NCI-H2227 (cell line): Measurements from ENCODE around the gene AR.

Experiments used
- DNase-seq: peaks from one replicate; lab custom pipeline; 2025; ENCODE audit not compliant: unreplicated experiment; lab: John Stamatoyannopoulos, UW

Gene AR

DNA sequence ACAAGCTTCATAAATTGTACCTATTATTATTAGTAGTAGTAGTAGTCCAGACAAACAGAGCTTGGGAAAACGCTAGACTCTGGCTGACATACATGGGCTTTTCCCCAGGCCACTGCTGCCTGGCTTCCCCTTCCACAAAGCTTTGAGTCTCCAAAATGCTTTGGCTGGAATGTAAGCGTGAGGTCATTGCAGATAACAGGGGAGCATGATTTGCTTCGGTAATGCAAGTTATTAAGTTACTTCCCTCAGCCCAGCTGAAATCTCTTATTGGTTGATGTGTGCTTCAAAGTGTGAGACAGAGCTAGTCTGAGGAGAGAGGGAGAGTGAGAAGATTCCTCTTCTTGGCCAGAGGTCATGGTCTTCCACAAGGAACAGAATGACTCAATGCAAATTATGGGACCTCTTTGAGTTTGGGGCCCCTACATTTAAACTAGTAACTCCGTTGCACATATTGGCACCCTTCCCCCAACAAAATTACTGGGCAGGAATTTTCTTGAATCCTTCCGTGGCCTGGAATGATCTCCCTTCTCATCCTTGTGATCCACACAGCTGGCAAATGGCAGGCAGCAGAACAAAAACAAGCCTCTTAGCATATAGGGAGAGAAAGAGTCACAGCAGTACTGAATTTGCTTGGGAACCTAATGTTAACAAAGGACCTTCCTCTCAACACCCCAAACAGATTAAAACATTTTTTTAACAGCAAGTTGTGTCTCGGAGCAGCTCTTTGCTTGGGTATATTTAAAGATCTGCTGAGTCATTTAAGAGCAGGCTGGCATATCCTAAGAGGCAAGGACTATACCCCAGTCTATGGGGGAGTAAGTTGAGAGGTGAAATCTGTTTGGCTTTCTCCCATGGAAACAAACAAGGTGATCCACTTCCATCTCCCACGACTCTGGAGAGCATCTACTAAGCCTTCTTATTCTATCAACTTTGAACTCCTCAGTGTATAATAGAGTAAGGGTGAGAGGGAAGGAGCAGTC lies 19.9 kb downstream of the AR start:
- no peak for DNase-seq

DNA sequence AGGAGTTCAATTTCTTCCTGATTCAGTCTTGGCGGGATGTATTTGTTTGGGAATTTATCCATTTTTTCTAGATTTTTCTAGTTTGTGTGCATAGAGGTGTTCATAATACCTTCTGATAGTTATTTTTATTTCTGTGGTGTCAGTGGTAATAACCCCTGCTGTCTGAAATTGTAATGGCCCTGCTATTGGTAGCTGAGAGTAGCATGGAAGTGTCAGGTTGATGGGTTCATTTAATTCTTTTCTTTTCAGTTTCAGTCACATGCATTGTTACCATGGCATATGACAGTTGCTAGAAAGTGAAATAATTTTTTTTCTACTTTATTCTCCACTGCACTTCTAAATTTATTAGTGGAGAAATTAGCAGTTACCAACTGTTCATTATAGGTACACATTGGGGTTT lies 20.7 kb downstream of the AR start:
- no peak for DNase-seq

DNA sequence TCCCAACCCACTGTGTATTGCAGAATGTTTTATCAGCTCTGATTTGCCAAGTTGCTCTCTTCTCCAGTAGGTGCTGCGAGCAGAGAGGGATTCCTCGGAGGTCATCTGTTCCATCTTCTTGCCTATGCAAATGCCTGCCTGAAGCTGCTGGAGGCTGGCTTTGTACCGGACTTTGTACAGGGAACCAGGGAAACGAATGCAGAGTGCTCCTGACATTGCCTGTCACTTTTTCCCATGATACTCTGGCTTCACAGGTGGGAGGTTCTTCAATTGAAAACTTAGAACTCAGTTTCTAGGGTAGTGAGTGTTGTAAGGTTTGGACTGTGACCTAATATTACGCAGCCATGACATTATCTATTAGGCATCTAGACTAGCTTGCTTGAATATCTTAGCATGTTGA lies 24.9 kb downstream of the AR start:
- no peak for DNase-seq

DNA sequence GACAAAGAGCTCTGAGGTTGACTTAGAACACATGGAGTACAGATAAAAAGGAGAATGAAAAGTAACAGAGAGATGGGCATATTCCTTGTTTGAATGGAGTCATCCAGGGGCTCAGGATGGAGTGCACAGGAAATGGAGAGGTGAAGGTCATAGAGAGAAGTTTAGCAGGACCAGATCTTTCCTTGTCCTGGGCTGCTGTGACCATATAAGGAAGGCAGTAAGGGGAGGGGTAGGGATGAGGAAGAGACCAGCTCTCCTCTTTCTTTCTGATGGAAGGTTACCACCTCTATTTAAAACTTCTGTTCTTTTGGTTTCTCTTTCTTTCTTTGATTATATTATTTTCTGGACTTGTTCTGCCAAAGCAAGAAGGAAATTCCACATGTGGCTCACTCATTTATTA lies 27.0 kb downstream of the AR start:
- DNase-seq, result no peak

DNA sequence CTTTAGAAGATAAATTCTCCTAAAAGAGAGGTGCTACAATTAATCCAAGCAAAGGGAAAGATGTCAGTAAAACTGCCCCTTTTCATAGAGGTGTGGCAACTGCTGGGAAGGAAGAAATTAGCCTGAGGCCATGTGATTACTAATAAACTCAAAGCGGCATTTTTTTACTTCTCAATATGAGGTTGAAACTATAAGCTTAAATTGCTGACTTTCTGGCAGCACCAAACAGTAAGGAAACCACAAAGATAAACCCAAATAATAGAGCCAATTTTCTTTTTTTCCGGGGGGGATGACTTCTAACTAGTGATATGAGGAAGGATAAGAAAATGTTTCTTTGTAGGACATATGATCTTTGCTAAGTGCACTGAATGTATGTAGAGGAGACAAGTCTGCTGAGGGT lies 30.9 kb downstream of the AR start:
- DNase-seq, result no peak

DNA sequence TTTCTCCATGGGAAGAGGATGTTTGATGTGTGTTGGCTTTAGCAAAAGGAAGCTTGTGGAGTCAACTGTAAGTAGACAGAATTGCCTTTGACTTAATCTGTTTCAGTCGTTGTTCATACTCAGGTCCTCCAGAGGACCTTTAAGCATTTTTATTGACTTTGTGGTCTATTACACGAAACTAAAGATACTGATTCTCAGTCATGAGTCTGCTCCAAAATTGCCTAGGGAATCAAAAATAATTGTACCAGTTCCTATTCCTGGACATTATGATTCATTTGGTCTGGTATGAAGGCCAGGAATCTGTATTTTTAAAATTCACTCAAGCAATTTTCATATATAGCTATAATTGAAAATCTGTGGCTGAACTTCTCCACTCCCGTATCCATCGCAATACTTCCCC lies 38.6 kb downstream of the AR start:
- no peak for DNase-seq

DNA sequence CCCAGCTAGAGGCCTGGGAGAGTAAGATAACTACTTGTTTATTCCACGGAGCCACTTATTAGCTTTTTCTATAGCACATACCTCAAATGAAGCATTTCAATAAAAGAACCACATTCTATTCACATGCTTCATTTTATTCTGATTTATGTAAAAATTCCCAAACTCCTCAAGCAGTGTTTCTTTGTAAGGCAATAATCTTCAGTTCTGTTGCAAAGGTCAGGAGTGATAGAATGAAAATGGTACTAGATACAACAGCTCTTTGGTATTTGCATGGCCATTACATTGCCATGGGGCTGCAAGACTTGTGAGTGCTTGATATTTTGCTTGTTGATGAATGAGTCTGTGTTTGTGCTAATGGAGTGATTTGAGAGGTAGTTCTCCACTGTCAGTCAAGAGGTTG lies 39.4 kb downstream of the AR start:
- DNase-seq, result no peak

DNA sequence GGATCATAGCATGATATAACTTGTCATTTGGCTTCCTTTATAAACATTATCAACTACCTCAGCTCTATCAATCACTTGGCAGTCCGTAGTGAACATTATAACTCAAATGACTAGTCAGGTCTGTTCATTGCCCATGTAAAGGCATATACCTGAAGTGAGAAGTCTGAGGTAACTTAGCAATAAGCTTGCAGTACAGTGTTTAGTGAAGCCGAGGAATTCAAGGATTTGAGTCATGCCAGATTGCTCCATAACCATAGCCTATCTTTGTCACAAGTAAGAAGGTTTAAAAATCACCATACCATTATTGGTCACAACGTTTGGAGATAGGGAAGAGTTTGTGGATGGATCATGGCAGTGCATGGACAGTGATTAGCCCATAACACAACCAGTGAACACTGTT lies 41.6 kb downstream of the AR start:
- no peak for DNase-seq

DNA sequence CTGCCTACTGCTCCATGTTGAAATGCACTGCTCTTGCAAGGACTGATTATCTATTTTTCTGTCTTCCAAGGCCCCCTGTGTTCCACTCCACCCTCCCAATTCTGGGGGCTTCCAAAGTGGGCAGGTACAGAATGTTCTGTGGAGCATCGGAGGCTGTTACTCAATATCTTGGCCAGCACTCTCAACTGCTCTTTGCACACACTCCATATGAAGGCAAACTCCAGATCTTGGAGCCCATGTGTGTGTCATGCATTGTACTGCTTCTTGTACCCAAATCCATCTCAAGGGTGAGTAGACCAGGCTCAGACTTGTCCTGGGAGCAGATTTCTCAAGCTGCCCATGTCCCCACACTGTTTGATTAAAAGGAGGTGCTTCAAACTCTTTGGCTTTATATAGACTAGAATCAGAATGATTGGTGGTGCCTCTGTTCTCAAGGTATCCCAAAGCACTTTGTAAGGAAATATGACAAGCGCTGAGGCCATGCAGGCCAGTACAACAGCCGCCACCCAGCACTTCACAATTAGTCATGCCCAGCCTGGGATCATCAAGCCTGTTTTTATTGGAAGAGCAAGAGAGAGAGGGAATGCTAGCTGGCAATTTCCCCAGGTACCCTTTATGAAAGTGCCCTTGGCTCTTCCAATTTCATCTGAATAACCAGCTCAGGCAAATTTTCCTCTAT lies 44.3 kb downstream of the AR start:
- no peak for DNase-seq

DNA sequence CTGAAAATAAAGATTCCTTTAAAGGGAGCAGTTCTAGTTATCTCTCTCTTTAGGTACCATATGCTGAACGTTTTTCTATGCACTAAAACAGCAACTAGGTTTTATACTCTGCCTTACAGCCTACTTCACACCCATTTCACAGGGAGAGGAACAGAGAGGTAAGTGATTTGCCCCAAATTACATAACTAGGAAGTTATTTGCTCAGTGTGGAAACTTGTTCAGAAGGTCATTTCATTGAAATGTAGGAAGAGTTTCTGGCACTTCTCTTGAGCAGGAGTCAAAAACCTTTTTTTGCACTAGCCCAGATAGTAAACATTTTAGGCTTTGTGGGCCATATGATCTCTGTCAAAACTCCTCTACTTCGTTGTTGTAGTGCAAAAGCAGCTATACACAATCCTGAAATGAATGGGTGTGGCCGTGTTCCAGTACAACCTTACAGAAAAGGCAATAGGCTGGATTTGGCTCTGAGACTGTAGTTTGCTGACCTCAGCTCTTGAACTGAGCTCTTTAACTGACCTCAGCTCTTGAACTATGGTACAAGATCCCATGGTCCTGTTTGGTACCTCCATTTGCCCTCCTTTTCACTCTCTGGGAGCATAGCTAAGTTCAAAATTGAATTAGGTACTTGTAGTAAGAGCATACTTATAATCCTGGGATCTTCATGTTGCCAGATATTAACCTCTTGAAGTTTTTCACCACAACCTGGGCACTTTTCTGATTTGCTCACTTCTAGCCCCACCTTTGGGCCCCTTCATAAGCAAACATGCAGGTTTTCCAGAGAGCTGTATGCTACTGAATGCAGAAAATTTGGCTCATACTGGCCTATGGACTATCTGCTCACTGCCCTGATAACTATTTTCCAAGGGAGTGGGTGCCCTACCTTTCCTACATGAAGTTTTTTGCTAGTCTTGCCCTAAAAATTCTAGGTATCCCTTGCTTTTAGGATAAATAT lies 53.3 kb downstream of the AR start:
- DNase-seq, result no peak

DNA sequence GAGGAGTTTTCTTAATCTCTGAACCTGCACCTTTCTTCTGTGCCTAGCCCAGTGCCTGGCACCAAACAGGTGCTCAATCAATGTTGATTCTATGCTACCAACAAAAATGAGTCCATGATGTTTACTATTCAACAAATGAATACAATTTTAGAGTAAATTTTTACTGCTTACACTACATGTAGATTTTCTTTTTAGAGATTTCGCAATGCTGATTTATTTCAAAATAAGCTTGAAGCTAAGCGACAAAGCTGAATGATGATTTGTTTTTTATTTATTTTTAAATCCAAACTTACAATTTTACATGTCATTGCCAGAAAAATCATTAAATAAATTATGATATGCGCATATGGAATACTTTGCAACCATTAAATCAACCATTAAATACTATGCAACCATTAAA lies 55.7 kb downstream of the AR start:
- no peak for DNase-seq

DNA sequence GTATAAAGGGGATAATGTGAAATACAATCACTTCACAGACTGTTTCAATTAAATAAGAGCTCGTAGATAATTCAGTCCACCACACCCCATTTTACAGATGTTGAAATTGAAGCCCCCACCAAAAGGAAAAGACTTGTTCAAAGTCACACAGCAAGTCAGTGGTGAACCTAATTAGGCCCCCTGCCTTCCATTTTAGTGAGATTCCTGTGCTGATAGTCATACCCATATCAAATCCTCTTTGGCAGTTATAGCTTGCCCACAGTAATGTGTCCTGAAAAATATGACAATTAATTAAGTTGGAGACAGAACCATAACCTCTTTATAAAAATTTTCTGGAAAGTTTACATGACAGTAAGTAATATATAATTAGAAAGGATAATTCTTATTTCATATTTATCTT lies 58.0 kb downstream of the AR start:
- DNase-seq, result no peak

DNA sequence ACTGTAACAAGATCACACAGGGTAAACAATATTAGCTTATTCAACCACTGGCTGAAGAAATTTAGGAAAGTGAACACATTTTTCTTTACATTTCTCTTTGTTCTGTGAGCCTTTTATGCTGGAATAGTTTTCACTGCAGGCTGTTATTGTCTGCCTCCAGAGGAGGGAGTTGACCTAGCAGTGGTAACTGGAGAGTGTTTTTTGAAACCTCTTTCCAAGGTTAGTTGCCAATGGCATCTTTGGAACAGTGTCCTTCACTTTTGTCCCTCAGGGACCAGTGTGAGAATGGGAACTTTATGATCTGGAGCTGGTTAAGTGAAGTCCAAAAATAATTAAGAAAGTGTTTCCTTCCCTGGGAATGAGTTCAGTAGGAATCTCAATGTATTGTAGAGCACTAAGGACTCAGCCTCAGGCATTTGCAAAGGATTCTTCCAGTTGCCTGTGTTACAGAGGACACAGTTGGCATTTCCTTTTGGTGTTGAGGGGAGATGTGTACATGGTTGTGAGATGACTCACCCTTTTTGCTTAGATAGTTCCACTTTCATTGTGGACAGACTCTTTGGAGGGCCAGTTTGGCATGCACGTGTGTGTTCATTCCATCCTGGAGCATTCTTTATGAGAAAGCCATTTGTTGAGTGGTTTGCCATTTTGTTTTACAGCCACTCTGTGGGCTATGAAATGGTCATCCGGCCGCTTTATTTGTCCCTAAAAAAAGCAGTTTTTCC lies 61.3 kb downstream of the AR start:
- no peak for DNase-seq

DNA sequence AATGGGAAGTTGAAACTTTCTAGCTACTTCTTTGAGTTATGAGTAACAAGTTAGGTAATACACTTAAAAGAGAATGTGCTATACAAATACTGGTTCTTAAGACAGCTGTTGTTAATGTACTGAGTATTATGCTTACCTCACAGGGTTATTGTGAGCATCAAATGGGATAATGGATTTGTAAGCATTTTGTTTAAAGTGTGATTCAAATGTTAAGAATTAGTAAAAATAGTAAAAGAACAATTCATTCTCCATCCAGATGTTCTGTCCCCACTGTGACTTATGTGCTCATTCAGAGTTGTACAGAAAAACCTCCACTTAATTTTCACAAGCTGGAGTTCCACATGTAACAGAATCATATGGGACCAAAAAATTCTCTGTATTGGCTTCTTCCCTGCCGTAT lies 63.6 kb downstream of the AR start:
- no peak for DNase-seq

DNA sequence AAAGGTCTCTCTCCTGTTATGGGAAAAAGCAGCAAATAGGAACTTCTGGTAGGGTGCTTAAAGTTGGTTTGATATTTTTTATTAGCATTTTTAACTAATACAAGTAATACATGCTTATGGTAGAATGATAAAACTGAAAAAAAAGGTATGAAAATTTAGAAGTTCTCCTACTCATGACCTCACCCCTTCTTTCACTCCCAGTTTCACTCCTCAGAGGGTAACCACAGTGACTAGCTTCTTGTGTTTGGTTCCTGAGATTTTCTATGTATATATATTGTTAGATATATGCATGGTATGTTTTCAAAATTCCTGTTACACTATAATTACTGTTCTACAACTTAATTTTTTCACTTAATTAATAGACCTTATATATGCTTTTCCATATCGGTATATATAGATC lies 66.5 kb downstream of the AR start:
- DNase-seq, result no peak

DNA sequence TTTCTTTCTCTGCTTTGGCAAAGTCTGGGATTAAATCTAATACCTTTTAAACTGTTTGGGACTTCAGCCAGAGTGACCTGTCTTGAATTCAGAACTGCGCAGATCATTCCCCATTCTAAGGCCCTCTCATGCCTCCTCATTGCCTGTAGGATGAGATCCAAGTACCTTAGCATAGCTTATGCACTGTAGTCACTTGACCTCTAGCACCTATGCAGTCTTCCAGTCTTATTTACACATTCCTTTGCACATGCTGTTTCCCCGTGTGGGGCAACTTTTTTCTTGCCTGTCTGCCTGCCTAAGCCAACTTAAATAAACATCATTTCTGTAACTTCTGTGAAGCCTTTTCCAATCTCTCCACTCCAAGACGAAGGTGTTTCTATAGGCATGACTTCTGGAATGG lies 68.4 kb downstream of the AR start:
- DNase-seq, result no peak

DNA sequence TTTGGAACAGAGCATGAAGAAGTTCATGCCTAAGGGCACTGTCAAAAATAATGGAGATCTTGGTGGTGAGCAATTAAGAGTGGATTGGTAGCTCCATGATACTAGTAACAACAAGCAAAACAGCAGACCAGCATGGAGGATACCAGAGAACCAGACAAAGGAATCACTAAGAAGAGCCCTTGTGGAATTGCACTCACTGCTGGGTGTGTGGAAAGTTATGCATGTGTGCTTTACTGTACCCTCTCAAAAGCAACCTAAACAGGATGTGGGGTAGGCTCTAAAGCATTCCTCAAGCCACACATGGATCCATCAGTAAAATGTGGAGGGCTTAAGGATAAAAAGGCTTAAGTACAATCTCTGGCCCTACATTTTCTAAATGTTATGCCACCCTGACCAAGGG lies 69.5 kb downstream of the AR start:
- DNase-seq, result no peak

DNA sequence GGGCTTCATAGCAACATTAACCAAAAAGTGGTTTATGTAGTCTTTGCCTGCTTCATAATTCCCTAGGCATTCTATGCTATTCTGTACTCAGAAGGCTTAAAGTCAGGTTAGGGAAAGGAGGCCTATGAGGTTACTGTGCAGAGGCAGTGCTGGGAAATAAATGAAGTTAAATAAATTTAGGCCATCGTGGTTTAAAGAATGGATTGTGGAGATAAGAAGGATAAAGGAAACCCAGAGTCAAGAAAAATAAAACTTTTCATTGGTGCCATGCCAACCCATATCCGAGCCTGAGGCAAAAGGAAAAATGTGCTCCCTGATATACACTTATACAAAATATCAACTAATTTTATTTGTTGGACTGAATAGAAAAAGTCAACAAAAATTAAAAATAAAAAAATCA lies 70.2 kb downstream of the AR start:
- no peak for DNase-seq

DNA sequence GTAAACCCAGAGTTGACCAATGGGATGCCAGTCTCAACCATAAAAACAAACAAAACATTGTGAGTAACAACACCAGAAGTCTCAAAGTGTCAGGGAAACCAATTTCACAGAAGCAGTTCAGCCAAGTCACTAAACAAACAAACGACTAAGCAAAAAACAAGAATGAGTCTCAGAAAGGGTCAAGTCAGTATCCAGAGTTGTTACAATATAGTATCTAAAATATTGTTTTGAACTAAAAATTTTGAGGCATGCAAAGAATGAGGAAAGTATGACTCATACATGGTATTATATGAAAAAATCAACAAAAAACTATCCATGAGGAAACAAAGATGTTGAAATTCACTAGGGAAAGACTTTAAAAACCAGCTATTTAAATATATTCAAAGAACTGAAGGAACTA lies 70.6 kb downstream of the AR start:
- no peak for DNase-seq

DNA sequence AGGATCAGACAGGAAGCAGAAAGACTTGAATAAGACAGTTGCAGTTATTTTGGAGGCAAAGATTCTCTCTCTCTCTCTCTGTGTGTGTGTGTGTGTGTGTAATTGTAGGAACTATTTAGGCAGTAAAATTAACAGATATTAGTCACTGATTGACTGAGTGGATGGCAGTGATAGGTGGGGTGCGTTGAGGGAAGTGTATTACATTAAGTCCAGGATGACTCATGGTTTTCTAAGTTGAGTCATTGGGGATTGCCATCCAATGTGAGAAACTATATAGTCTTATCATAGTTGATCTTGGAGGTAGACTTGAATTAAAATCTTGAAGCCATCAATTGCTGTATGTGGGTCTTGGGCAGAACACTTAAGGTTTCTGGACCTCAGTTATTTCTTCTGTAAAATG lies 75.4 kb downstream of the AR start:
- DNase-seq, result no peak

DNA sequence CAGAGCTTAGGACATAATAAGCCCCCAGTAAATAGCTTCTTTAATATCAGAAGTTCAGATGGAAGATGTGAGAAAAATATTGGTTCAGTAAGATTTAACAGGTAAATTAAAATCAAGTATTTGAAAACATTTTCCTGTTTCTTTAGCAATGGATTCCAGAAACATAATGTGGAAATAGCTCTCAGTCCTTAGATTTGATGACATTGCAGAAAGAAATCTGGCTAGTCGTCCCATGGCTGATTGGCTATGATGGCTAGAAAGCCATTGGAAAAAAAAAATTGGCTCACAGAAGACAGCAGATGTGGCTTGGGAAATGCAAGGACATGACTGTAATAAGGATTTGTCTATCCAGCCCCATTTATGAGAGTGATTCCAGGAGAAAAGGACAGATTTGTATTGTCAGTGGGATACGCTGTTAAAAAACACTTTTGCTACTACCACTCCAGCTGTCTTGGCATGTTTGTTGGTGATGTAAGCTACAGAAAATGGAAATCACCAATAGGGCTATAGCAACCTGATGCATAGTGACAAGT lies 78.3 kb downstream of the AR start:
- DNase-seq, result no peak
